ENCODE measurements around the gene RENBP. TPM values are rescaled to one million over a fixed set of nuclear protein-coding genes. Genes with fewer than 3 reads are reported as not detected.

Gene RENBP
- total RNA-seq, 1 donor from 2014 or later = 35.9 TPM

GRCh38 chrX:153921070-153921469 lies 23.4 kb downstream of the RENBP start:
- no peak for DNase-seq (ENCODE audit: low read depth in 2 of 2)

GRCh38 chrX:153920546-153920945 lies 23.9 kb downstream of the RENBP start:
- no peak for DNase-seq (ENCODE audit: low read depth in 2 of 2)

- DNase-seq (ENCODE audit: low read depth in 2 of 2) = no peak
Measured at GRCh38 chrX:153919281-153919680, 25.2 kb downstream of the RENBP start.

GRCh38 chrX:153917869-153918268 lies 26.6 kb downstream of the RENBP start:
- no peak for DNase-seq (ENCODE audit: low read depth in 2 of 2)

GRCh38 chrX:153913701-153914100 lies 30.7 kb downstream of the RENBP start:
- no peak for DNase-seq (ENCODE audit: low read depth in 2 of 2)

GRCh38 chrX:153913211-153913610 lies 31.2 kb downstream of the RENBP start:
- DNase-seq (ENCODE audit: low read depth in 2 of 2) = no peak

GRCh38 chrX:153911798-153912197 lies 32.6 kb downstream of the RENBP start:
- no peak for DNase-seq (ENCODE audit: low read depth in 2 of 2)

- DNase-seq (ENCODE audit: low read depth in 2 of 2) = no peak
Measured at GRCh38 chrX:153910446-153910845, 34.0 kb downstream of the RENBP start.

- no peak for DNase-seq (ENCODE audit: low read depth in 2 of 2)
Measured at GRCh38 chrX:153909980-153910360, 34.5 kb downstream of the RENBP start.

GRCh38 chrX:153909024-153909979 lies 35.1 kb downstream of the RENBP start:
- DNase-seq (ENCODE audit: low read depth in 2 of 2) = no peak

GRCh38 chrX:153908219-153908860 lies 36.1 kb downstream of the RENBP start:
- no peak for DNase-seq (ENCODE audit: low read depth in 2 of 2)

- no peak for DNase-seq (ENCODE audit: low read depth in 2 of 2)
Measured at GRCh38 chrX:153907456-153907855, 37.0 kb downstream of the RENBP start.

GRCh38 chrX:153906126-153906917 lies 38.1 kb downstream of the RENBP start:
- no peak for DNase-seq (ENCODE audit: low read depth in 2 of 2)

- DNase-seq (ENCODE audit: low read depth in 2 of 2) = no peak
Measured at GRCh38 chrX:153905481-153906095, 38.9 kb downstream of the RENBP start.

- DNase-seq (ENCODE audit: low read depth in 2 of 2) = no peak
Measured at GRCh38 chrX:153903991-153904957, 40.2 kb downstream of the RENBP start, which contains the start of gene AVPR2. TSS of gene AVPR2 (plus strand) at chrX:153904673. CDS start at chrX:153905146, 473 bp downstream.

- no peak for DNase-seq (ENCODE audit: low read depth in 2 of 2)
Measured at GRCh38 chrX:153903238-153903980, 41.0 kb downstream of the RENBP start.

- no peak for DNase-seq (ENCODE audit: low read depth in 2 of 2)
Measured at GRCh38 chrX:153902385-153902784, 42.1 kb downstream of the RENBP start.

GRCh38 chrX:153901753-153902140 lies 42.7 kb downstream of the RENBP start:
- no peak for DNase-seq (ENCODE audit: low read depth in 2 of 2)
